Lung microvascular endothelial cell (primary cell): Measurements from ENCODE around the gene SERPINA3. TPM values are rescaled to one million over a fixed set of nuclear protein-coding genes. Genes with fewer than 3 reads are reported as not detected.

Source experiments
- DNase-seq, 2 donors: peaks; one replicate each; pipeline versions ENCODE4 v3.0.0 to v3.0.0-alpha.2; 2010; ENCODE audit warnings: low read depth in 2 of 2
- total RNA-seq: library from RNA; depleted of rRNA; stranded (reverse); fragments of >200 nt; gene quantifications from 2 replicates; pipeline ENCODE4 v1.2.1, GENCODE V29; 2014

The SERPINA3 gene
- total RNA-seq, 1 donor from 2014 or later: not detected

DNA sequence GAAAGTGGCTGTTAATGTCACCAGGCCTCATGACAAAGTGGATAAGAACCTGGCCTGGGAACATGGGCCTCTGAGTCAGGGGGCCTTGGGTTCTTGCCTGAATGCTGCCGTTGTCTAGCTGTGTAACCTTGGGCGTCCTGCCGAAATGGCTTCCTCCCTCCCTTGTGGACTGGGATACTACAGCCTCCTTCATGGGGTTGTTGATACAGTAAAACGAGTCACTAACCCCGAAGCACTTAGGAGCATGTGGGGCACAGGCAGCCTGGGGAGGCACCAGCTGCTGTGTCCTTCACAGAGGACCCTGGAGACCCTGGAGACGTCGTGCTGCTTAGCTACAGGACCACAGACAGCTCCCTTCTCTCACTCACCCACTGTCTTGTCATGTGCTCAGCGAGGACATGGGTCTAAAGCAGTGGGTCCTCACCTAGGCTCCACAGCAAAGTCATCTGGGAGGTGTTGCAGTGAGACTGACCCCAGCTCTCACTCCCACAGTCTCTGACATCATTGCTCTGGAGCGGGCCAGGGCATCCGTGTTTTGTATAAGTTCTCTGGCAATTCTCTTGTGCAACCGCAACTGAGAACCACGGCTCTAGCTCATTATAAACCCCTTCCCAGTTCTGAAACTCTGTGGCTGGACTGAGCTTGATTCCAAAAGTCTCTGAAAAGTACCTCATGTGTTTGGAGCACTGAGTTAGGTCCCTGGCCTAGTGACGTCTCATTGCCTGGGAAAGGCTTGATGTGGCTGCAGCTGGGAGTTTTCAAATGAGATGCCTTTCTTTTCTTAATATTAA is 42.1 kb downstream of the SERPINA3 start:
- no peak for DNase-seq

GRCh38 chr14:94655169-94655710 is 43.0 kb downstream of the SERPINA3 start:
- no peak for DNase-seq

DNA sequence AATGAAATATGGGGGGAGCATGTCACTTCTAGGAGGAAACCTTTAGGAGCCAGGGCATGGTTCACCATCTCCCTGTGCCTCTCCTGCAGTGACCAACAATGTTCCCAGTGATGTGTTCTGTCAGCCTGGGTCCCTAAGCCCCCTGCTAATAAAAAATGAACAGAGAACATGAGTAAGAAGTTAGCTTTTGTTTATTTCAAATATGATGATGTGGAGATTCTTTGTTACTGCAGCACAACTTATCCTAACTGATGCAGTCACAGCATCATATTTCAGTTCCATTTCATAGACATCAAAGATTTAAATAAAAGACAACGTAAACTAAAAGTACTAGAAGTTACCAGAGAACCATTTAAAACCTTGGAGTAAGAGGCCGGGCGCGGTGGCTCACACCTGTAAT is 43.9 kb downstream of the SERPINA3 start:
- DNase-seq: no peak

DNA sequence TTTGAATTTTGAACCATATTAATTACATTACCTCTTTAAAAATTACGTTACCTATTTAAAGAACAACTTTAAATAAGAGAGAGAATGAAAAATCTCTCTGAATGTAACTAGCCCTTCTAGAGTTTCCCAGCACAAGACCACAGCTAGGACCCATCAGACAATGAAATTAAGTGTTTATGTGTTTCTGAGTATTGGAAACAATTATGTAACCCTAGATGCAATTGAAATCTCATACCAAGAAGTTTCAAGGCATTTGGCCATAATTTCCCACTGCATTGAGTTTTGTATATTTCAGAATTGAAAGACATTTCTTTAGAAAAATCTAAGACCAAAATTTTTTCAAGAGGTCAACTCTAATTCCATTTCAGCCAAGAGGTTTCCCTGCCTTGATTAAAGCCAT is 47.1 kb downstream of the SERPINA3 start:
- DNase-seq: no peak

DNA sequence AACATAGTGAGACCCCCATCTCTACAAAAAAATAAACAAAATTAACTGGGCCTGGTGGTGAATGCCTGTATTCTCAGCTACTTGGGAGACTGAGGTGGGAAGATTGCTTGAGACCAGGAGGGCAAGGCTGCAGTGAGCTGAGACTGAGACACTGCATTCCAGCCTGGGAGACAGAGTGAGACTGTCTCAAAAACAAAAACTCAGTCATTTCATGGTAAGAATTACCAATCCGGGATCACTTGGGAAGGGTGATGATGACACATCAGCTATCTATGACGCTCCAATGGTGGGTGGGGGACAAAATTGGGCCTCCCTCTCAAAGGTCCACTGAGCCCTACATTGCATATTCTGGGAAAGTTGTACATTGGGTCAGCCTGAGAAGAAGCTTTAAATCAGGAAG is 47.7 kb downstream of the SERPINA3 start:
- no peak for DNase-seq

DNA sequence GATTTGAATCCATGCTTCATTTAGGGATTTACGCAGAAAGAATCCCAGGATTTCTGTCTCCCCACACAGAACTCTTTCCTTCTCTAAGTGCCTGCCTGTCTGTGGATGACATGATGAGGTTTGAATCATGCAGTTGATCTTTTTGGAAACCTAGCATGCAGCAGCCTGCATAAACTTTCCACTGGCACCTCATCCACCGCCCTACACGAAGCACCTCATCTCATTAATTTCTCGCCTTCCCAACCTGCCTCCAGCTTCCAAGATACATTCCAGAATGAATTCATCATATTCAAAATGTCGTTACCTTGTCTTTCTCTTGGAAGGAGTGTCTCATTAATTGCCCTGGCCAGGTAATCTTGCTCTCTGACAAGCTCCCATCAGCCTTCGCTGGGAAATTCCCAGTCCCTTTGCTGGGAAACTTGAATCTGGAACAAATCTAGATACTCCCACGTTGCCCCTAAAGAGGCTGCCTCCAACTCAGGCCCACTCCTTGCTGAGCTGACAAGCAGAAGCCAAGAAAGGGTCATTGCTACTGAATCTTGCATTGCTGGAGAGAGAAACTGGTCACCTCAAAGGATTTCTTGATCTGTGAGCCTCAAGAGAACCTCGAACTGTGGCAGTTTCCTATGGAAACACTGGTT is 48.2 kb downstream of the SERPINA3 start:
- no peak for DNase-seq

DNA sequence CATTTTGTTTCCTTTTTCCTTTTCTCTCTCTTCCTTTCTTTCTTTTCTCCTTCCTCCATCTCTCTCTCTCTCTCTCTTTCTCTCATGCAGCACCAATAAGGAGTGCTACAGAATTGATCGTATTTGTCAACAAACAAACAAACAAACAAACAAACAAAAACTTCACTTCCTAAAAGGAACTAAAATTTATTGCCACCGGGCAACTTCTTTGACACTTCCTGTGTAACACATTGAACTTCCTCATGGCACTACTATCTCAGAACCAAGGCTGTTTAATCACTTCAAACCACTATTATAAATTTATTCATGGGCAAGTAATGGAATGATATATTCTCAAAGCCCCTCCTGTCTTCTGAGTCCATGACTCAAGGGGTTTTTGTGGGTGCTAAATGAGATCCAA is 51.3 kb downstream of the SERPINA3 start:
- no peak for DNase-seq

DNA sequence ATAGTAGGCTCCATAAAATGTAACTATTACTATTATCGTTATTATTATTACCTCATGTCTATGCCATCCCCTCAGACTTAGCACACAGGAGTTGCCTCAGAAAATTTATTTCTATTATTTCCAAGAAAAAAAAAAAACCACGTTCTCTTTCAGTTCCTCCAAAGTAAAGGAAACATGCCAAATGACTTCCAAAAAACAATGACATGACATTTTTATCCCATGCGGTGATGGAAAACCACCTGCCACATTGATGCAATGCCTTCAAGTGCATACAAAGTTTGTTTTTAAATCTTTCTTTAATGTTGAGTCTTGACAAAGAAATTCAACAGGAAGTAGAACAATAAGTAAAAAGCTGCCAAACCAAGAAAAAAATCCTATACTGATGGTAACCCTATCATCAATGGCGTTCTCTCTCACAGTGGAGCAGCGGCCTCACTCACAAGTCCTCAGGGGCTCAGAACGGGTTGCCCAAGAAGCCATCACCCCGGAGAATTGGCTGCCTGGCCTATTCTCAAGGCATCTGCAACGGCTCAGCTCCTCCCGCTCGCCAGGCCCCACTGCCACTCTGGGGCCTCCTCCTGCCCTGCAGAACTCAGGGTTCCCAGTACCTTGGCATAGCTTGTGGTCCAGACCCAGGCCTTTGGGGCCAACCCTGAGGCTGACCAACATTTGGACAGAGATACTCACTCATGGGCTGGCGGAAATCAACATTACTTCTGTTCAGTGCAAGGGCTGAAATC is 51.9 kb downstream of the SERPINA3 start:
- peak in 1 of 2 donors; percentile 34 for DNase-seq

- DNase-seq: no peak
Measured at GRCh38 chr14:94665121-94665520, 52.9 kb downstream of the SERPINA3 start.

GRCh38 chr14:94665544-94665943 is 53.4 kb downstream of the SERPINA3 start:
- DNase-seq: no peak

GRCh38 chr14:94670692-94671285 is 58.6 kb downstream of the SERPINA3 start:
- no peak for DNase-seq

DNA sequence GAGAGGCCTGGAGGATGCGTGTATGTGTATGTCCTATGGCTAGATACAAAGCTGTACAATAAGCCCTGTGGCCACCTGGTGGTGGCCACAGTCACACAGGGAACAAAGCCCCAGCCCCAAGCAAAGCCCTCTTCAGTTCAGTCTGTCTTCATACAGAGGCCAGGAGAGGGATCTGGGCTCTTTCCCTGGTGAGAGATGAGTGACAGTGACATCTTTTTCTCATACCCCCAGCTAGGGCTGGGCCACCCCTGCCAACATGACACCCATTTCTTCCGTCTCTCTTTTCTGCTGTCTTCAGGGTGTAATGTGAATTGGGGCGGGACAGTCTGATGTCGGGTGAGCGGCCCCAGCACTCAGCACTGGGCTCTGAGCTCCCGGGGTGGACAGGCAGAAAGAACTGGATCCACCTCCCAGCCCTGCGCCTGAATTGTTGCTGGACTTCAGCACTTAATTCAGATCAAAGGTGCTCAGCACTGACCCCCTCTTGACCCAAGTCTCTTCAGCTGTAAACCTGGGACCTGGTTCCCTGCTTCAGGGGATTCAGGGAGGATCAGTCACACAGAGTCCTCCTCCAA is 59.8 kb downstream of the SERPINA3 start:
- DNase-seq: no peak

DNA sequence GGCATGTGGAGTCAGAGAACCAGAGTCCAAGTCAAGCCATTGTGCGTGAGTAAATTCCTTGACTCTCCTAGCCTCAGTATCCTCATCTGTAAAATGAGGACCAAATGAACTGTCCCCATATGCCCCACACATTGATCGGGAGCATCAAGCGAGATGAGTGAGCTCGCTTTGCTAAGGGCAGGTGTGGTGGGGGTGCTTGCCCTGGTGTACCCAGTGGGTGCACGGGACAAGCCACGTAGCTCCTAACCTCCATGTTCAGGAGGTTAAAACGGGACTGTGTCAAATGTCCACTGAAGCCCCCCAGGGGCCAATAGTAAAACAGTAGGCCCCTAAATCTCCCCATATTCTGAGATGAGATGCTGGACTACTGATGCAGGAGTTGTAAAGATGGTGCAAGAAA is 60.9 kb downstream of the SERPINA3 start:
- no peak for DNase-seq

Other genes with a start within 250 kb of the SERPINA3 start
- not detected in 2 replicates for gene SERPINA2, start 245.7 kb upstream of the SERPINA3 start, total RNA-seq
- not detected in 2 replicates for gene SERPINA1, start 223.8 kb upstream of the SERPINA3 start, total RNA-seq
- gene SERPINA11, start 159.6 kb upstream of the SERPINA3 start, total RNA-seq: not detected in 2 replicates
- not detected in 2 replicates for gene SERPINA9, start 136.2 kb upstream of the SERPINA3 start, total RNA-seq
- not detected in 2 replicates for gene SERPINA12, start 102.9 kb upstream of the SERPINA3 start, total RNA-seq
- gene SERPINA4, start 50.9 kb upstream of the SERPINA3 start, total RNA-seq: not detected in 2 replicates
- gene SERPINA5, start 31.0 kb upstream of the SERPINA3 start, total RNA-seq: under 0.01 and 0.22 TPM in 2 replicates
- gene GSC, start 157.7 kb downstream of the SERPINA3 start, total RNA-seq: not detected in 2 replicates